Endothelial cell (in vitro differentiated cells): ENCODE data around the gene DAP. TPM values are rescaled to one million over a fixed set of nuclear protein-coding genes. Genes with fewer than 3 reads are reported as not detected.

Experiments
- DNase-seq: peaks from one replicate; pipeline ENCODE4 v3.0.0; 2021; ENCODE audit warnings: low spot score
- H3K27ac Mint-ChIP-seq: one replicate; pipeline ENCODE4 v1.8.0; 2021; ENCODE audit warnings: mixed read lengths, inconsistent platforms; ENCODE audit not compliant: unreplicated experiment
- H3K27me3 Mint-ChIP-seq: one replicate; pipeline ENCODE4 v1.8.0; 2021; ENCODE audit warnings: mild to moderate bottlenecking, moderate library complexity, mixed read lengths, inconsistent platforms; ENCODE audit not compliant: unreplicated experiment
- H3K36me3 Mint-ChIP-seq: one replicate; pipeline ENCODE4 v1.8.0; 2021; ENCODE audit warnings: mild to moderate bottlenecking, low read depth, mixed read lengths, inconsistent platforms; ENCODE audit not compliant: unreplicated experiment
- H3K4me1 Mint-ChIP-seq: one replicate; pipeline ENCODE4 v1.8.0; 2021; ENCODE audit warnings: mild to moderate bottlenecking, mixed read lengths, inconsistent platforms; ENCODE audit not compliant: unreplicated experiment
- H3K4me3 Mint-ChIP-seq: one replicate; pipeline ENCODE4 v1.8.0; 2021; ENCODE audit warnings: mild to moderate bottlenecking, mixed read lengths, inconsistent platforms; ENCODE audit not compliant: unreplicated experiment
- H3K9me3 Mint-ChIP-seq: one replicate; pipeline ENCODE4 v1.8.0; 2021; ENCODE audit warnings: mixed read lengths, inconsistent platforms; ENCODE audit not compliant: unreplicated experiment
- total RNA-seq: library from RNA; stranded (reverse); fragmentation: NEBNext Ultra II Directional; extraction: Animal tissue kit (Norgen Biotek cat#: 25700); gene quantifications from one replicate; pipeline ENCODE4 v1.2.1, GENCODE V29; 2021; ENCODE audit not compliant: unreplicated experiment
- TF ChIP-seq, protein P1 (sequence below): fragments of 200-600 bp; sonication (generic); IDR thresholded peaks from one replicate; pipeline ENCODE4 v1.5.0; 2021; ENCODE audit warnings: antibody characterized with exemption; ENCODE audit not compliant: unreplicated experiment

Gene DAP
- total RNA-seq, 1 donor from 2014 or later, result 231 TPM

DNA sequence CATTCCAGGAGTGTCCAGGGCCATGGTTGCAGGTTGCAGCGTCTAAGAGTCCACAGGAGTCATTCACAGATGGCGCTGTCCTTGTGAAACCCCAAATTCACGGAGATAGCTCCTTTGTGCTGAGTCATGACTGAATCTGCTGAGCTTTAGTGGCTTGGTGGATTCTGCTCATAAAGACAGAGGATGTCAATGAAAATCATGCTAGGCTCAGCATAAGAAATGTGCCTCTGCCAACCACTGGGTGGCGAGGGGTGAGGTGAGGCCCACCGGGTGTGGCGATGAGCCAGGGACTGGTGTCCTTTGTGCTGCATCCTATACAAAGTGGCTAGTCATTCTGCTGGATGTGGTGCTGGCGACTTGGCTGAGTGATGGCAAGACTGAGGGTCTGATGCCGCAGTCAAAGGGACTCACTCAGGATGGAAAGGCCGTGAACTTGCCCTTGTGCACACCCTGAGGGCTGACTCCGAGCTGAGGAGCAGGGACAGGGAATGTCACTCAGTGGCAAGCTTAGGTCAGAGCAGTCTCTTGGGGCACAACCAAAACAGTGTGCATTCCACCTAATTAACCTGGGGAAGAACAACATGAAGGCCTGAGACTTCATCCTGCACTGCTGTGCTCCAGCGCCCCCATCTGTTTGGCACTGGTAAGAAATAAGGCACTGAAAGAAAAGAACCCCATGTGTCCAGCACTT lies 71.5 kb downstream of the DAP start:
- Mint-ChIP-seq H3K27ac (no peak overlapping the region), H3K4me3 (no peak overlapping the region), H3K27me3 (peaks cover 7% of the 10 kb centered on the region), H3K4me1 (peaks cover 4% of the 10 kb centered on the region), H3K36me3 (peaks cover 38% of the 10 kb centered on the region), H3K9me3 (no peaks in the 10 kb centered on the region)
- TF ChIP-seq, protein P1, sequence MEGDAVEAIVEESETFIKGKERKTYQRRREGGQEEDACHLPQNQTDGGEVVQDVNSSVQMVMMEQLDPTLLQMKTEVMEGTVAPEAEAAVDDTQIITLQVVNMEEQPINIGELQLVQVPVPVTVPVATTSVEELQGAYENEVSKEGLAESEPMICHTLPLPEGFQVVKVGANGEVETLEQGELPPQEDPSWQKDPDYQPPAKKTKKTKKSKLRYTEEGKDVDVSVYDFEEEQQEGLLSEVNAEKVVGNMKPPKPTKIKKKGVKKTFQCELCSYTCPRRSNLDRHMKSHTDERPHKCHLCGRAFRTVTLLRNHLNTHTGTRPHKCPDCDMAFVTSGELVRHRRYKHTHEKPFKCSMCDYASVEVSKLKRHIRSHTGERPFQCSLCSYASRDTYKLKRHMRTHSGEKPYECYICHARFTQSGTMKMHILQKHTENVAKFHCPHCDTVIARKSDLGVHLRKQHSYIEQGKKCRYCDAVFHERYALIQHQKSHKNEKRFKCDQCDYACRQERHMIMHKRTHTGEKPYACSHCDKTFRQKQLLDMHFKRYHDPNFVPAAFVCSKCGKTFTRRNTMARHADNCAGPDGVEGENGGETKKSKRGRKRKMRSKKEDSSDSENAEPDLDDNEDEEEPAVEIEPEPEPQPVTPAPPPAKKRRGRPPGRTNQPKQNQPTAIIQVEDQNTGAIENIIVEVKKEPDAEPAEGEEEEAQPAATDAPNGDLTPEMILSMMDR, result peak; percentile 57
- peak; percentile 56 for DNase-seq

DNA sequence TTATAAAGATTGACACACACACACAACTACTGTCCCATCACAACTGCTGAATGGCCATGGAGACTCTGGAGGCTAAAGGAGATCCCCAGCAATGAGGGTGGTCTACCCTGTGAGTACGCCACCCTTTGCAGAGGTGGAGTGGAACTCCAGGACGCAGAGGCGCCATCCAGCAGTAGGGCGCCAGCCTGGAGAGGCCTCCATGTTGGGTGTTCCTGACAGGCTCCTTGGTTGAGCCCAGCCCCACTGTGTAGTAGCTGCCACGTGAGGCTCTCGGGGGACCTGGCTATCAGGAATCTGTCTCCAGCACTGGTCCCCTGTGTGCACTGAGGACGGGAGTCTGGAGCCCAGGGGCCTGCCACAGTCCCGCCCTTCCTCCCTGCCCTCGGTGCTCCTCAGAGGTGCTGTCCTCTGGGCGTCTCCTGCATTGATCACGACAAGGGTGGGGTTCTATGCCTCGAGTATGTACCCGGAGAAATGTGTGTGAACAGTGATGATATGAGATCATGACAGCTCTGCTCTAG lies 72.3 kb downstream of the DAP start:
- no peaks in the 10 kb centered on the region for H3K9me3 Mint-ChIP-seq

DNA sequence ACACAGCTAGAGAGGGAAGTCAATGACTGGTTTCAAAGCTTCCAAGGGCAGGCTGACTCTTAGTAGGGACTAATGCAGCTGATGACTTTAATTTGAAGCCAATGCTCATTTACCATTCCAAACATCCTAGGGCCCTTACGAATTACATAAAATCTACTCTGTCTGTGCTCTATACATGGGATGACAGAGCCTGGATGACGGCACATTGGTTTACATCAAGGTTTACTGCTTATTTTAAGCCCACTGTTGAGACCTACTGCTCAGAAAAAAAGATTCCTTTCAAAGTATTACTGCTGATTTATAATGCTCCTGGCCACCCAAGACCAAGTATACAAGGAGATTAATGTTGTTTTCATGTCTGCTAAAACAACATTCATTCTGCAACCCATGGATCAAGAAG lies 74.1 kb downstream of the DAP start:
- peaks cover 10% of the 10 kb centered on the region for H3K4me1 Mint-ChIP-seq
- H3K4me3 Mint-ChIP-seq, result peak overlapping the region; percentile 70
- H3K36me3 Mint-ChIP-seq, result peaks cover 53% of the 10 kb centered on the region
- DNase-seq, result no peak
- no peak overlapping the region for H3K27ac Mint-ChIP-seq
- TF ChIP-seq, protein P1, result no peak
- H3K27me3 Mint-ChIP-seq, result peaks cover 7% of the 10 kb centered on the region
- no peaks in the 10 kb centered on the region for H3K9me3 Mint-ChIP-seq

More for the DNA sequence above, 72.3 kb downstream of the DAP start:
- Mint-ChIP-seq H3K27ac (no peak overlapping the region), H3K27me3 (peaks cover 7% of the 10 kb centered on the region), H3K4me3 (no peak overlapping the region), H3K4me1 (peaks cover 4% of the 10 kb centered on the region), H3K36me3 (peaks cover 39% of the 10 kb centered on the region)
- DNase-seq, result no peak
- TF ChIP-seq, protein P1, result no peak

DNA sequence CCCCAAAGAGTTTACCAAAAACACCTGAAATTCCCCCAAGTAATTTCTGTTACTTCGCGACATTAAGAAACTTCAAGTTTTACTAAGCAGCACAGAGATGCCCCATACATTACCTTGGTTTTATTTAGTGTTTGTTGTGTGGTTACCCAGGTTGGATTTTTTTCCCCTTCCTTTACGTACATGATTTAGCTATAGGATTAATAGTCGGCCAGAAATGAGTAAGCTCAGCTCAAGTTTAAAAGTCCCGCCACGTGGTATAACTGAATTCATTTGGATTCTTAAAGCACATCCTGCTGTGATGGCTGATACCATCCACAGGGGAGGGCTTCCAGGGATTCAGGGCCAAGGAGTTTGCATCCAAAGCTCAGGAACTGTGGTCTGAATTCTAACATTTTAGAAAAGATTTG lies 75.9 kb downstream of the DAP start:
- Mint-ChIP-seq H3K4me3 (no peak overlapping the region), H3K9me3 (no peaks in the 10 kb centered on the region), H3K27ac (no peak overlapping the region), H3K4me1 (peaks cover 13% of the 10 kb centered on the region), H3K27me3 (peaks cover 8% of the 10 kb centered on the region), H3K36me3 (peaks cover 58% of the 10 kb centered on the region)
- TF ChIP-seq, protein P1, result no peak
- no peak for DNase-seq

DNA sequence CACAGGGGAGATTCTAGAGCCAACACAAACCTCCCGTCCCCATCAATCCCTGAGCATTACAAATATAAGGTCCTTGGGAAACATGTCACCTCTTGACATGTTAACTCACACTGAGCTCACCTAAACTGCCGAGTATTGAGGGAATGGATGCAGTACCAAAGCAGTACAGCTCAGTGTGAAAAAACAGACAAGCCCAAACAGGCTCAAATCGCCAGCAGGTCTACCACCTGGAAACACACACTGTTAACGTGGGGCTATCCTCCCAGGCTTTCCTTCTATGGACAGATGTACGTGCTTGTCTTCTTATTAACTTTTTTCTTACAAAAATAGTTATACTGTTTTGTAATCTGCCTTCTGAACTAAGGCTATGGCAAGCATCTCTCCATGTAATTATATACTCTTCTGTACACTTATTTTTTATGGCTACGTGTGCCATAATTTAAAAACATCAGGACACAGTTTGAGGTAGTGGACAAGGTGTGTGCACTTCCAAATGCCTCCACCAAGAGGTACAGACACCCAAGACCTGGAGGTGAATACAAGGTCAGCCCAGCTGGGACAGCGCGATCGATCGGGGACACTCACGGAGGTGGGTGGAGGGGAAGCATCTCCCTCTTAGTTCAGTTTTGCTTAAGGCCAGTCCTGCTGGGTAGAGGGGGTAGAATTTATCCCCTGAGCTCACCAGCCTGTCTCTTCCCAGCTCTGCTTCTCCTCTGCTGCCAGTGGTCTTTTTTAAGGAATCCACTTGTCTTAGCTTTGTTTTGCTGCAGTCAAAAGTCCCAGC lies 76.5 kb downstream of the DAP start:
- Mint-ChIP-seq H3K9me3 (no peaks in the 10 kb centered on the region), H3K36me3 (peaks cover 62% of the 10 kb centered on the region), H3K4me3 (peak overlapping the region; percentile 42), H3K4me1 (peaks cover 13% of the 10 kb centered on the region), H3K27me3 (peaks cover 10% of the 10 kb centered on the region), H3K27ac (no peak overlapping the region)
- TF ChIP-seq, protein P1, result no peak
- DNase-seq, result no peak
